Loucy (cell line): ENCODE results near the gene ACTR1A.

Source experiments
- H2AFZ ChIP-seq: fragments of 200-600 bp; sonication (generic); 2 replicates; pipeline ENCODE4 v1.6.0; 2016; ENCODE audit warnings: antibody characterized with exemption, mild to moderate bottlenecking, low read length, moderate library complexity
- H3F3A ChIP-seq: fragments of 200-600 bp; 2 replicates; pipeline ENCODE4 v1.6.0; 2016; ENCODE audit warnings: antibody characterized with exemption, low read depth, mild to moderate bottlenecking
- H3K27me3 ChIP-seq: fragments of 200-600 bp; sonication (generic); 2 replicates; pipeline ENCODE4 v1.6.1; 2014; ENCODE audit warnings: low read length, mild to moderate bottlenecking; ENCODE audit not compliant: insufficient read depth, poor library complexity, severe bottlenecking
- H3K36me3 ChIP-seq: fragments of 200-600 bp; sonication (generic); 2 replicates; pipeline ENCODE4 v1.6.1; 2016; ENCODE audit warnings: low read length; ENCODE audit not compliant: insufficient read depth
- H3K4me1 ChIP-seq: fragments of 200-600 bp; sonication (generic); 2 replicates; pipeline ENCODE4 v1.5.1; 2014; ENCODE audit warnings: low read length, mild to moderate bottlenecking; ENCODE audit not compliant: insufficient read depth, poor library complexity, severe bottlenecking
- H3K4me2 ChIP-seq: fragments of 200-600 bp; sonication (generic); 2 replicates; pipeline ENCODE4 v1.6.0; 2014; ENCODE audit warnings: antibody characterized with exemption, low read length, low read depth, mild to moderate bottlenecking; ENCODE audit not compliant: poor library complexity, severe bottlenecking
- H3K4me3 ChIP-seq: fragments of 200-600 bp; sonication (generic); 2 replicates; pipeline ENCODE4 v1.5.1; 2014; ENCODE audit warnings: low read length, mild to moderate bottlenecking, mixed read lengths; ENCODE audit not compliant: poor library complexity, severe bottlenecking
- H3K79me2 ChIP-seq: fragments of 200-600 bp; sonication (generic); 2 replicates; pipeline ENCODE4 v1.6.1; 2014; ENCODE audit warnings: low read length; ENCODE audit not compliant: insufficient read depth
- H3K9ac ChIP-seq: fragments of 200-600 bp; sonication (generic); 2 replicates; pipeline ENCODE4 v1.6.0; 2014; ENCODE audit warnings: mild to moderate bottlenecking, low read depth, low read length, moderate library complexity; ENCODE audit not compliant: poor library complexity, severe bottlenecking
- H3K9me2 ChIP-seq: fragments of 200-600 bp; sonication (generic); replicated peaks from 2 replicates; pipeline ENCODE4 v1.6.1; 2016; ENCODE audit warnings: low read depth, low read length, mixed read lengths
- H3K9me3 ChIP-seq: fragments of 200-600 bp; sonication (generic); 2 replicates; pipeline ENCODE4 v1.6.1; 2014; ENCODE audit warnings: mild to moderate bottlenecking, antibody characterized with exemption, low read length, low read depth; ENCODE audit not compliant: insufficient read depth
- H4K20me1 ChIP-seq: fragments of 200-600 bp; sonication (generic); 2 replicates; pipeline ENCODE4 v1.6.0; 2014; ENCODE audit warnings: antibody characterized with exemption, low read length, mild to moderate bottlenecking; ENCODE audit not compliant: insufficient read depth, poor library complexity, severe bottlenecking
- EZH2phosphoT487 ChIP-seq: fragments of 200-600 bp; IDR thresholded peaks from 2 replicates; pipeline ENCODE4 v1.6.1; 2018; ENCODE audit warnings: antibody characterized with exemption, mild to moderate bottlenecking, moderate library complexity, borderline replicate concordance
- TF ChIP-seq, protein P1 (sequence below): fragments of 200-600 bp; sonication (generic); conservative IDR thresholded peaks from 2 replicates; pipeline ENCODE4 v1.5.1; 2014; ENCODE audit warnings: mild to moderate bottlenecking, antibody characterized with exemption, low read length

ACTR1A gene

GRCh38 chr10:102480396-102480795 is 22.1 kb downstream of the ACTR1A start:
- Histone ChIP-seq H4K20me1 (no peaks in the 10 kb centered on the region), H2AFZ (no peak overlapping the region)

DNA sequence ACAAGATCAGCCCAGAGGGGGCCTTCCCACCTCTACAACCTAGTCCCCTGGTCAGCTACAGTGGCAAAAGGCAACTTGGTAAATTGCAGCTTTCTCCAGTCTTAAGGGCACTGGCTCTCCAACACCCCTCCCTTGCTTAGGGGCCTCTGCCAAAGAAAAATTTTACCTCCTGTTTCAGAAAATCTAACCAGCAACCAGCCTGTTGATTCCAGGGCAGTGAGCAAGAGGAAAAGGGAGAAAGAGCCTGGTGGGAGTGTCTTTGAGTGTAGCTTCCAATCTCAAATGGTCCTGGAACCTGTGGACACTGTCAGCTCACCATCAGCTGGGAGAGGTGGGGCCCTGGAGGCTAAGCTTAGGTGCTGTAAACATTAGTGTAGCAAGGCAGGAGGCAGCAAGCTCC is 22.9 kb downstream of the ACTR1A start:
- H3K9ac ChIP-seq, result no peak overlapping the region
- TF ChIP-seq, protein P1, sequence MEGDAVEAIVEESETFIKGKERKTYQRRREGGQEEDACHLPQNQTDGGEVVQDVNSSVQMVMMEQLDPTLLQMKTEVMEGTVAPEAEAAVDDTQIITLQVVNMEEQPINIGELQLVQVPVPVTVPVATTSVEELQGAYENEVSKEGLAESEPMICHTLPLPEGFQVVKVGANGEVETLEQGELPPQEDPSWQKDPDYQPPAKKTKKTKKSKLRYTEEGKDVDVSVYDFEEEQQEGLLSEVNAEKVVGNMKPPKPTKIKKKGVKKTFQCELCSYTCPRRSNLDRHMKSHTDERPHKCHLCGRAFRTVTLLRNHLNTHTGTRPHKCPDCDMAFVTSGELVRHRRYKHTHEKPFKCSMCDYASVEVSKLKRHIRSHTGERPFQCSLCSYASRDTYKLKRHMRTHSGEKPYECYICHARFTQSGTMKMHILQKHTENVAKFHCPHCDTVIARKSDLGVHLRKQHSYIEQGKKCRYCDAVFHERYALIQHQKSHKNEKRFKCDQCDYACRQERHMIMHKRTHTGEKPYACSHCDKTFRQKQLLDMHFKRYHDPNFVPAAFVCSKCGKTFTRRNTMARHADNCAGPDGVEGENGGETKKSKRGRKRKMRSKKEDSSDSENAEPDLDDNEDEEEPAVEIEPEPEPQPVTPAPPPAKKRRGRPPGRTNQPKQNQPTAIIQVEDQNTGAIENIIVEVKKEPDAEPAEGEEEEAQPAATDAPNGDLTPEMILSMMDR, result no peak
- TF ChIP-seq EZH2phosphoT487, result no peak
- no peak overlapping the region for H2AFZ ChIP-seq
- H3K4me3 ChIP-seq, result no peak overlapping the region
- peaks cover 59% of the 10 kb centered on the region for H3K36me3 ChIP-seq
- no peaks in the 10 kb centered on the region for H3K79me2 ChIP-seq
- H3K9me2 ChIP-seq, result no peaks in the 10 kb centered on the region
- H3K4me2 ChIP-seq, result no peak overlapping the region
- H3K27me3 ChIP-seq, result no peaks in the 10 kb centered on the region
- no peaks in the 10 kb centered on the region for H3K4me1 ChIP-seq
- H3K9me3 ChIP-seq, result no peaks in the 10 kb centered on the region
- no peaks in the 10 kb centered on the region for H4K20me1 ChIP-seq
- no peaks in the 10 kb centered on the region for H3F3A ChIP-seq

More at GRCh38 chr10:102480396-102480795, 22.1 kb downstream of the ACTR1A start:
- H3K36me3 ChIP-seq, result peaks cover 67% of the 10 kb centered on the region
- no peaks in the 10 kb centered on the region for H3F3A ChIP-seq
- no peaks in the 10 kb centered on the region for H3K27me3 ChIP-seq
- H3K79me2 ChIP-seq, result no peaks in the 10 kb centered on the region
- TF ChIP-seq EZH2phosphoT487, result no peak
- TF ChIP-seq, protein P1, result no peak
- H3K4me2 ChIP-seq, result no peak overlapping the region
- H3K9me2 ChIP-seq, result no peaks in the 10 kb centered on the region
- H3K9me3 ChIP-seq, result no peaks in the 10 kb centered on the region
- H3K4me3 ChIP-seq, result no peak overlapping the region
- H3K9ac ChIP-seq, result no peak overlapping the region
- no peaks in the 10 kb centered on the region for H3K4me1 ChIP-seq

GRCh38 chr10:102476466-102477141 is 25.9 kb downstream of the ACTR1A start:
- no peaks in the 10 kb centered on the region for H3K27me3 ChIP-seq
- H3K9me3 ChIP-seq, result no peaks in the 10 kb centered on the region
- H3K4me3 ChIP-seq, result no peak overlapping the region
- no peaks in the 10 kb centered on the region for H4K20me1 ChIP-seq
- no peaks in the 10 kb centered on the region for H3F3A ChIP-seq
- no peaks in the 10 kb centered on the region for H3K79me2 ChIP-seq
- no peak overlapping the region for H2AFZ ChIP-seq
- H3K4me2 ChIP-seq, result no peak overlapping the region
- TF ChIP-seq, protein P1, result no peak
- TF ChIP-seq EZH2phosphoT487, result no peak
- no peaks in the 10 kb centered on the region for H3K4me1 ChIP-seq
- H3K36me3 ChIP-seq, result peaks cover 29% of the 10 kb centered on the region; the same call in 1 of the 2 replicates
- no peaks in the 10 kb centered on the region for H3K9me2 ChIP-seq
- no peak overlapping the region for H3K9ac ChIP-seq
